ENCODE results near the gene CD36.

Gene CD36

GRCh38 chr7:80686576-80686975 is 48.1 kb downstream of the CD36 start:
- no peak for DNase-seq (ENCODE audit: extremely low read depth in 1 of 2, low read depth in 1 of 2)

GRCh38 chr7:80699045-80699638 is 60.7 kb downstream of the CD36 start:
- DNase-seq (ENCODE audit: extremely low read depth in 1 of 2, low read depth in 1 of 2), result no peak

- no peak for DNase-seq (ENCODE audit: extremely low read depth in 1 of 2, low read depth in 1 of 2)
Measured at GRCh38 chr7:80699721-80700256, 61.3 kb downstream of the CD36 start.

GRCh38 chr7:80703272-80703671 is 64.8 kb downstream of the CD36 start:
- no peak for DNase-seq (ENCODE audit: extremely low read depth in 1 of 2, low read depth in 1 of 2)

DNA sequence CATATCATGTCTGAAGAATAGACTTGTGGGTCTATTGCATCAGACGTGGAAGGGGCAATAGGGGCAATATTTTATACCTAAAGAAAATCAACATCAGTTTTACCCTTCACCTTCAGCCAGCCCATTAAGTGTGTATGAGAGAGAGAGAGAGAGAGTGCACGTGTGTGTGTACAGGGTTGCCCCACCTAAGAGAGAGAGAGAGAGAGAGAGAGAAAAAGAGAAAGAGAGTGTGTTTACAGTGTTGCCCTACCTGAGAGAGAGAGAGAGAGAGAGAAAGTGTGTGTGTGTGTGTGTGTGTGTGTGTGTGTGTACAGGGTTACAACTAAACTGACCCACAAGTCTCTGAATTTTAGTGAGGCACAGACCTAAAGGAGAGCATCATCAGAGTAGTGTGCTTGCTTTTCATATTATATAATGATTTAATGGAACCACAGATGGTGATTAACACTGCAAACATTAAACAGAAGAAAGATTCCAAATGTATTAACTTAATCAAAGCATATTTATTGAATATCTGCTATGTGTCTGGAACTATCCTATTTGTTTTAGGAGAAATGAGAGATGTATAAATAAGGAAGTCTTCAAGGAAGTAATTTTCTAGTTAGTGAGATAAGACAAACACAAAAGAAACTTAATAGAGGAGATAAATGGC is 66.8 kb downstream of the CD36 start:
- DNase-seq (ENCODE audit: extremely low read depth in 1 of 2, low read depth in 1 of 2), result no peak

- DNase-seq (ENCODE audit: extremely low read depth in 1 of 2, low read depth in 1 of 2), result no peak
Measured at GRCh38 chr7:80707318-80707717, 68.9 kb downstream of the CD36 start.

DNA sequence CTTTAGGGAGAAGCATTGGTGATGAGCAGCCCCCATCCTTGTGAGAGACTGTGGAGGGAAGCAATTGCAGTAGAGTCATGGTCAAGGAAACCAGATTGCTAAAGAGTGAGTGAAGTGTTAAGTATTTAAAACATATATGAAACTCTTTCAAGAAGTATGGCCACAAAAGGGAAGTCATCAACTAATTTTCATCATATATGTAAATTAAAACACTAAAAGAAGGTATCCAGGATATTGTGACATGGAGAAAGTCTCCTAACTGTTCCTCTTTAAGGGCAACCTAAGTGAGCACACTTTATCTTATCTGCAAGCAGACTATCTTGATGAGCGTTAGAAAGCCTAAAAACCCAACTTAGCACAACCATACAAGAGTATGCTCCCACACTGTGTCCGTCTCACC is 69.7 kb downstream of the CD36 start:
- no peak for DNase-seq (ENCODE audit: extremely low read depth in 1 of 2, low read depth in 1 of 2)

- no peak for DNase-seq (ENCODE audit: extremely low read depth in 1 of 2, low read depth in 1 of 2)
Measured at GRCh38 chr7:80711531-80711930, 73.1 kb downstream of the CD36 start.

DNA sequence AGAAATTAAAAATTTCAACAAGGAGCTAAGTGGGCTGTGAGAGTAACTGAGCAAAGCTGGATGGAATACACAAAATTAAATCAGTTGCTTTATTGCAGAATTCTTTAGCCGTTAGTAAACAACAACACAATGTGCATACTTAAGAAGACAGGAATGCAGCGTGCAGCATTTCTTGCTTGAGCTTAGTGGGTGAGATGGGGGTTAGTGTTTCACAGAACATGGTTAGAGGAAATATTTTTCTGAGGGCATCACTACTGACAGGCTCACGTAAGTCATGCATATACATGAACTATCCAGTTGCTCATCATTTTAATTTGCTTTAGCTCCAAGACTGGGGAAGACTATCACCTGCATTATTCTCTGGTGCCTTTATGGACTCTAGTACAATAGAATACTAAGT is 80.8 kb downstream of the CD36 start:
- DNase-seq (ENCODE audit: extremely low read depth in 1 of 2, low read depth in 1 of 2), result no peak

GRCh38 chr7:80720146-80720545 is 81.7 kb downstream of the CD36 start:
- no peak for DNase-seq (ENCODE audit: extremely low read depth in 1 of 2, low read depth in 1 of 2)

- no peak for DNase-seq (ENCODE audit: extremely low read depth in 1 of 2, low read depth in 1 of 2)
Measured at GRCh38 chr7:80721883-80722615, 83.6 kb downstream of the CD36 start.

GRCh38 chr7:80722616-80723195 is 84.3 kb downstream of the CD36 start:
- no peak for DNase-seq (ENCODE audit: extremely low read depth in 1 of 2, low read depth in 1 of 2)

- DNase-seq (ENCODE audit: extremely low read depth in 1 of 2, low read depth in 1 of 2), result no peak
Measured at GRCh38 chr7:80724249-80724871, 85.9 kb downstream of the CD36 start.

DNA sequence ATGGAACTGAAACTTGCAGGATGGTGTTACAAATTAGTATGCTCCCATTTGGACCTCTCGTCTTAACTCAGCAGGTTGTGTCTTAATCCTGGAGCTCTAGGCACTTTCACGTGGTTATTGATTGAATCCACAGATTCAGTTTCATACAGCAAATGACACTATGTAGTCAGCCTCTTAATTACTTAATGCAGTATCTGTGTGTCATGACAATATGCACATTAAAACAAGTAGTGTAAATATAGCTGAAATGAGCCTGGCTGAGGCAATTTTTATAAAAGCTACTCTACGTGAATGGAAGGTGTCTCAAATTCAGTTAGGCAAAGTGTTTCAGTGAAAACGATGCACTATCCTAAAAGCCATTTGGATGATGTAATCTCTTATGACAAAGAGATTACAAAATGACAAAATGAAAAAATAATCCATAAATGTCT is 86.8 kb downstream of the CD36 start:
- DNase-seq (ENCODE audit: extremely low read depth in 1 of 2, low read depth in 1 of 2), result no peak

Measured in stimulated activated CD8-positive, alpha-beta memory T cell treated with anti-CD3 and anti-CD28 coated beads, Interleukin-7, amount 100 ng/mL, for 48 hours (primary cell).